Activated naive CD4-positive, alpha-beta T cell treated with anti-CD3 and anti-CD28 coated beads, Interleukin-2, amount 10 ng/mL, durations not matched to agents 7 days and 5 days (primary cell): ENCODE results near the gene PSPH.
"Not testable (repeated sequence)": the region's sequence is repeated elsewhere in the genome, so short reads cannot be mapped to it uniquely, and the experiment has no call there.

Experiments used
- CTCF ChIA-PET: fragments of 350-600 bp; sonication (Branson Sonifier 250); formaldehyde crosslinking; loops from one replicate; lab custom pipeline; 2021; ENCODE audit warnings: antibody characterized with exemption; lab: Charles Lee
- DNase-seq: peaks from one replicate; pipeline ENCODE4 v3.0.0-alpha.2; 2020
- H3K27ac Mint-ChIP-seq: one replicate; pipeline ENCODE4 v1.8.0; 2021; ENCODE audit warnings: mild to moderate bottlenecking, moderate library complexity, mixed read lengths
- H3K27me3 Mint-ChIP-seq: one replicate; pipeline ENCODE4 v1.8.0; 2021; ENCODE audit warnings: mild to moderate bottlenecking, mixed read lengths
- H3K36me3 Mint-ChIP-seq: one replicate; pipeline ENCODE4 v1.8.0; 2021; ENCODE audit warnings: mixed read lengths
- H3K4me1 Mint-ChIP-seq: one replicate; pipeline ENCODE4 v1.8.0; 2021; ENCODE audit warnings: mixed read lengths
- H3K4me3 Mint-ChIP-seq: one replicate; pipeline ENCODE4 v1.8.0; 2021; ENCODE audit warnings: mild to moderate bottlenecking, moderate library complexity, mixed read lengths
- H3K9me3 Mint-ChIP-seq: one replicate; pipeline ENCODE4 v1.8.0; 2021; ENCODE audit warnings: mixed read lengths

Gene PSPH

DNA sequence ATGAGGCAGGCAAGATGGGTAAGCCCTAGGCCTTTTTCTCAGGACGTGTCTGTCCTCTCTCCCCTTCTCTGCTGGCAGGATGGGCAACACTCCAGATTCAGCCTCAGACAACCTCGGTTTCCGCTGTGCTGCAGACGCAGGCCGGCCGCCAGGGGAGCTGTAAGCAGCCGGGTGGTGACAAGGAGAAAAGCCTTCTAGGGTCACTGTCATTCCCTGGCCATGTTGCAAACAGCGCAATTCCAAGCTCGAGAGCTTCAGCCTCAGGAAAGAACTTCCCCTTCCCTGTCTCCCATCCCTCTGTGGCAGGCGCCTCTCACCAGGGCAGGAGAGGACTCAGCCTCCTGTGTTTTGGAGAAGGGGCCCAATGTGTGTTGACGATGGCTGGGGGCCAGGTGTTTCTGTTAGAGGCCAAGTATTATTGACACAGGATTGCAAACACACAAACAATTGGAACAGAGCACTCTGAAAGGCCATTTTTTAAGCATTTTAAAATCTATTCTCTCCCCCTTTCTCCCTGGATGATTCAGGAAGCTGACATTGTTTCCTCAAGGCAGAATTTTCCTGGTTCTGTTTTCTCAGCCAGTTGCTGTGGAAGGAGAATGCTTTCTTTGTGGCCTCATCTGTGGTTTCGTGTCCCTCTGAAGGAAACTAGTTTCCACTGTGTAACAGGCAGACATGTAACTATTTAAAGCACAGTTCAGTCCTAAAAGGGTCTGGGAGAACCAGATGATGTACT is 28.4 kb upstream of the PSPH start:
- no peak overlapping the region for H3K4me3 Mint-ChIP-seq
- no peak overlapping the region for H3K27ac Mint-ChIP-seq
- H3K4me1 Mint-ChIP-seq: no peaks in the 10 kb centered on the region
- DNase-seq: no peak
- CTCF ChIA-PET: interaction anchor here (0.9 kb wide), 1 partner anchor 438 kb away, joined by 3 read pairs; no protein-coding TSS in a partner anchor
- H3K36me3 Mint-ChIP-seq: peaks cover 36% of the 10 kb centered on the region
- no peaks in the 10 kb centered on the region for H3K27me3 Mint-ChIP-seq
- no peaks in the 10 kb centered on the region for H3K9me3 Mint-ChIP-seq

DNA sequence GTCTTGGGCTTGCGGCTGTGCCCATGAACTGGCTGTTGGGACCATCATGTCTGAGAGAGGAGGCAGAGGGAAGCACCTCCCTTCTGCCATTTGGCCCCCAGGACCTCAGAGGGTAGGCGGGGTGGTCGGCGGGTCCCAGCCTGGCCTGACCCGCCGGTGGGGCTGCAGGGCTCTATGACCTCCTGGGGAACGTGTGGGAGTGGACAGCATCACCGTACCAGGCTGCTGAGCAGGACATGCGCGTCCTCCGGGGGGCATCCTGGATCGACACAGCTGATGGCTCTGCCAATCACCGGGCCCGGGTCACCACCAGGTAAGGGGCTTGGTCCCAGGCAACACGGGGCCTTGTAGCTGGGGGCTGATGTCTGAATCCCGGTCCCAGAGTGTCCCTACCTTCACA is 27.0 kb upstream of the PSPH start:
- Mint-ChIP-seq H3K9me3 (no peaks in the 10 kb centered on the region), H3K27ac (no peak overlapping the region), H3K36me3 (peaks cover 38% of the 10 kb centered on the region), H3K4me1 (peaks cover 5% of the 10 kb centered on the region), H3K27me3 (no peaks in the 10 kb centered on the region), H3K4me3 (no peak overlapping the region)
- no peak for DNase-seq
- CTCF ChIA-PET: interaction anchor here (1.5 kb wide), 1 partner anchor 14 kb away, joined by 3 read pairs; the partner anchor contains the start of gene SUMF2

DNA sequence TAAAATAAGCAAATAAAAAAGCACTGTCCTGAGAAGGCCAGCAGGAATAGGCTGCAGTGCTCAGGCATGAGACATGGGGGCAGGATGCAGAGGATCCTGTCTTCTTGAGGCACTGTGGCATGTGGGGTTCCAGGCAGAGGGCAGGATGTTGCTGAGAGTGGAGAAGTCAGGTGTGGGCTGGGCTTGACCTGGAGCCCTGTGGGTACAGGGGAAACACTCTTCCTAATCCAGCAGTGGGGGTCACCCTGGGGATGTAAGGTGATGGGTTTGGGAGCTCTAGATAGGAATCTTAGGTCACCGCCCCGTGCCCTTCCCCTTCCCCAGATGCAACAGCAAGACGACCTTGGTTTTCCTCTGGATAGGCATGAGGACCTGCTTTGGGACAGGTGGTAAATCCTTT is 26.4 kb upstream of the PSPH start:
- Mint-ChIP-seq H3K9me3 (no peaks in the 10 kb centered on the region), H3K27ac (no peak overlapping the region), H3K4me3 (no peak overlapping the region), H3K4me1 (peaks cover 5% of the 10 kb centered on the region), H3K36me3 (peaks cover 42% of the 10 kb centered on the region), H3K27me3 (no peaks in the 10 kb centered on the region)
- CTCF ChIA-PET: interaction anchor here (1.5 kb wide), 1 partner anchor 13 kb away, joined by 3 read pairs; the partner anchor contains the start of gene SUMF2
- DNase-seq: no peak

DNA sequence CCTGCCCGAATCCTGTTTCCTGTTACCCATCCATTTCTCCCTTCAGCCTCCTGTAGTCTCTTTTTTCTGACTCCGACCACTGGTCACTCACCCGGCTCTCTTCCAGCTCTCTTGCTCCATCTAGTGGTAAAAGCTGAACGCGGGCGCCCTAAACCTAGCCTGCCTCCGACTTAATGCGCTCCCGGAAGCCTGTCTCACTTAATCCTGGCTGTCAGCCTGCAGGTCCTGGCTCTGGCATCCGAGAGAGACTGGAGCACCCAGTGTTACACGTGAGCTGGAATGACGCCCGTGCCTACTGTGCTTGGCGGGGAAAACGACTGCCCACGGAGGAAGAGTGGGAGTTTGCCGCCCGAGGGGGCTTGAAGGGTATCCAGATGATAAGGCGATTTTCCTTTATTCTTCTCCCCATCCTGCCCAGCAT is 23.1 kb upstream of the PSPH start:
- H3K27ac Mint-ChIP-seq: peak overlapping the region; percentile 33
- peaks cover 5% of the 10 kb centered on the region for H3K4me1 Mint-ChIP-seq
- peaks cover 33% of the 10 kb centered on the region for H3K36me3 Mint-ChIP-seq
- peak; percentile 71 for DNase-seq
- CTCF ChIA-PET: interaction anchor here (0.7 to 3.8 kb wide), 17 partner anchors 9 to 550 kb away, joined by 3 to 41 read pairs (median 3); partner anchors contain the start of gene SUMF2
- H3K4me3 Mint-ChIP-seq: no peak overlapping the region
- H3K27me3 Mint-ChIP-seq: no peaks in the 10 kb centered on the region
- H3K9me3 Mint-ChIP-seq: no peaks in the 10 kb centered on the region

DNA sequence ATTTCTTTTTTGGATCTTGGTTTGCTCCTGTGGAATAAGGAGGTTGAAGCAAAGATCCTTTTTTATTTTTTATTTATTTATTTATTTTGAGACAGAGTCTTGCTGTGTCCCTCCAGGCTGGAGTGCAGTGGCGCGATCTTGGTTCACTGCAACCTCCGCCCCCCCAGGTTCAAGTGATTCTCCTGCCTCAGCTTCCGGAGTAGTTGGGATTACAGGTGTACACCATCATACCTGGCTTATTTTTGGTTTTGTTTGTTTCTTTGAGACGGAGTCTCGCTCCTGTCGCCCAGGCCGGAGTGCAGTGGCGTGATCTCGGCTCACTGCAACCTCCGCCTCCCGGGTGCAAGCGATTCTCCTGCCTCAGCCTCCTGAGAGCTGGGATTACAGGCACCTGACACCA is 15.1 kb upstream of the PSPH start:
- CTCF ChIA-PET: interaction anchor here (1.0 to 2.5 kb wide), 2 partner anchors 8 to 32 kb away, joined by 4 to 14 read pairs; no protein-coding TSS in a partner anchor
- H3K4me3 Mint-ChIP-seq, H3K27me3 Mint-ChIP-seq, DNase-seq, H3K9me3 Mint-ChIP-seq, H3K27ac Mint-ChIP-seq: not testable (repeated sequence)
- Mint-ChIP-seq H3K4me1 (peaks cover 33% of the 10 kb centered on the region), H3K36me3 (peaks cover 41% of the 10 kb centered on the region)

DNA sequence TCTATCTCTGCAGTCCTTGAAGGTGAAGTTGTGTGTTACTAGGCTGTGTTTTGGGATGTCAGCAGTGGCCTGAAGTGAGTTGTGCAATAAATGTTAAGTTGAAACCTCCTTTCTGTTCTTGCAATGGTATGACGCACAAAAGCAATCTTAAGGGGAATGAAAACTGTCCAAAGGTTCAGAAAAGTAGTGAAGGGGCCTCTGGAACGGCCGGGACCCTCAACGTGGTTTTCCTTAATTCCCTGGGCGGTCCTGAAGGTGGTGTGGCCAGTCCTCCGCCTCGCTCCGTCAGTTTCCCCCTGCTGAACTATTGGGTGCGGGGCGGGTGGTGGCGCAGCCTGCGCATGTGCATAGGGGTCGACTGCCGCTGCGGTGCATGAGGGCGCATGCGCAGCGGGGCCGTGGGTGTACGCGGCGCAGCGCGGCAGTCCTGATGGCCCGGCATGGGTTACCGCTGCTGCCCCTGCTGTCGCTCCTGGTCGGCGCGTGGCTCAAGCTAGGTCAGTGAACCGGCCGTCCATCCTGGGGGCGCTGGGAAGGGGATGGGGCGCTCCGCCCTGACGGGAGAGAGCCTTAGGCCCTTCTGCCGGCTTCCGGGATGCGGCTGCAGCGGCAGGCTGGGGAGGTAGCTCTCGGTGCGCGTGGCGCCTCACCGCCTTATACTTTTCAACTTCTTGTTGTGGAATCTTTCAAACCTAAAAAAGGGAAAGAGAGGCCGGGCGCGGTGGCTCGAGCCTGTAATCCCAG is 12.8 kb upstream of the PSPH start, which contains the start of gene SUMF2:
Gene SUMF2, plus strand, starts transcription at position 405 of the 744 bp plus-strand sequence. Its CDS starts 26 bp downstream, at position 431.
- Mint-ChIP-seq H3K9me3 (no peaks in the 10 kb centered on the region), H3K27me3 (no peaks in the 10 kb centered on the region), H3K27ac (peak within 1 kb of the TSS; percentile 97), H3K4me3 (peak within 1 kb of the TSS; percentile 90), H3K4me1 (peaks cover 39% of the 10 kb centered on the region), H3K36me3 (peaks cover 47% of the 10 kb centered on the region)
- peak; percentile 91 for DNase-seq
- CTCF ChIA-PET: interaction anchor here (1.0 to 2.5 kb wide), 6 partner anchors 10 to 423 kb away, joined by 3 to 14 read pairs (median 5); partner anchors contain the start of genes CCT6A and PSPH

DNA sequence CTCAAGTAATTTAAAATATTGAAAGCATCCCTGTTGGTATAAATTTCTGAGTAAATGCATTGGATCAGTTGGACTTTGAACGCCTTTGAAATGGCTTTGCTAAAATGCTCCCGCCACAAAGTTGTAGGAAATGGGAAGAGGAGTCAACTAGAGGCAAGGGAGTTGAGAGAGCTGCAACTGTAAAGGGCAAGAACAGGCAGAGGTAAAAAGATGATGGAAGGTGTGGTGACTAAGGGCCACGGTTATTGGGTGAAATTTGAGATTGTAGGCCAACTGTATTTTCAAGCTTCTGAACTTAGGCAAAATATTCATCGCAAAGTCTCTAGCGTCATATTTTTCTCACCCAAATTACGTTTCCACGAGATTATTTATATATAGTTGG is 12.2 kb upstream of the PSPH start:
- peaks cover 39% of the 10 kb centered on the region for H3K4me1 Mint-ChIP-seq
- peak overlapping the region; percentile 97 for H3K27ac Mint-ChIP-seq
- peak overlapping the region; percentile 90 for H3K4me3 Mint-ChIP-seq
- H3K36me3 Mint-ChIP-seq: peaks cover 47% of the 10 kb centered on the region
- H3K27me3 Mint-ChIP-seq: no peaks in the 10 kb centered on the region
- DNase-seq: no peak
- no peaks in the 10 kb centered on the region for H3K9me3 Mint-ChIP-seq
- CTCF ChIA-PET: interaction anchor here (1.0 to 2.5 kb wide), 2 partner anchors 10 to 11 kb away, joined by 3 to 14 read pairs; no protein-coding TSS in a partner anchor

DNA sequence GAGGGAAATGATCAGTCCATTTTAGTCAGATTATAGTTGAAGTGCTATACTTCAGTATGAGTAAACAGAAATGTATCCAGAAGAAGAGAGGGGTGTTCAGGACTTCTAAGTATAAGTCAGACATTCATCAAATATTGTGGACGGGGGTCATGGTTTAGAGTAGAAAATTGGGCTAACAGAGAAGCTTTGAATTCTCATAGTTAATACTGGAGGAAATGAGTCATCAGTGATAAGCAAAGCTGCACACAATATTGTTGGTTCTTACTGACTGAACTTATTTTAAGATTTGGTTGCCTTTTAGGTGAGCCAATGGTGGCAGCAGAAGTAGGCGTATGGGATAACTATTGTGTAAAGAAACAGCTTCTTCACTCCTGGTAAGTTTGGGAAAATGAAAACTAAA is 11.1 kb upstream of the PSPH start:
- Mint-ChIP-seq H3K4me1 (peaks cover 42% of the 10 kb centered on the region), H3K4me3 (no peak overlapping the region), H3K9me3 (no peaks in the 10 kb centered on the region), H3K36me3 (peaks cover 53% of the 10 kb centered on the region), H3K27ac (peak overlapping the region; percentile 68), H3K27me3 (no peaks in the 10 kb centered on the region)
- DNase-seq: no peak
- CTCF ChIA-PET: interaction anchor here (0.9 kb wide), 1 partner anchor 8 kb away, joined by 3 read pairs; no protein-coding TSS in a partner anchor

DNA sequence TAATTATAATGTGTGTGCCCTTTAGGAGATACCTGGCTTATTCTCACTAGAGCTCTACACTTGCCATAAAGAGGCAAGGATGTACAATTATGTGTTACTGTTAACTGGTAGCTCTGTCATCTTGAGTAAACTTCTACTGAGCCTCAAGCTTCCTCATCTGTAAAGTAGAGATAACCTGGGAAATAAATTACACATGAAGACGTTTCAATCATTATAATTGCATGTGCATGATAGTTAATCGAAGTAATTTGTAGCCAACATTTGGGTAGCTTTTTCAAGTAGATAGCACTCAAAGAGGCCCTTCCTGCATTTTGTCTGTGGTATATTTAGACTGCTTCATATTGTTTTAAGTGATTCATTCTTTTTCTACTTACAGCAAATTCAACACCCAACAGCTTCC is 2.7 kb upstream of the PSPH start:
- CTCF ChIA-PET: interaction anchor here (0.8 to 1.3 kb wide), 2 partner anchors 9 to 10 kb away, joined by 3 read pairs; partner anchors contain the start of gene SUMF2
- DNase-seq: no peak
- no peak overlapping the region for H3K27ac Mint-ChIP-seq
- H3K27me3 Mint-ChIP-seq: no peaks in the 10 kb centered on the region
- H3K9me3 Mint-ChIP-seq: no peaks in the 10 kb centered on the region
- H3K36me3 Mint-ChIP-seq: peaks cover 47% of the 10 kb centered on the region
- peak overlapping the region; percentile 43 for H3K4me3 Mint-ChIP-seq
- H3K4me1 Mint-ChIP-seq: peaks cover 52% of the 10 kb centered on the region

DNA sequence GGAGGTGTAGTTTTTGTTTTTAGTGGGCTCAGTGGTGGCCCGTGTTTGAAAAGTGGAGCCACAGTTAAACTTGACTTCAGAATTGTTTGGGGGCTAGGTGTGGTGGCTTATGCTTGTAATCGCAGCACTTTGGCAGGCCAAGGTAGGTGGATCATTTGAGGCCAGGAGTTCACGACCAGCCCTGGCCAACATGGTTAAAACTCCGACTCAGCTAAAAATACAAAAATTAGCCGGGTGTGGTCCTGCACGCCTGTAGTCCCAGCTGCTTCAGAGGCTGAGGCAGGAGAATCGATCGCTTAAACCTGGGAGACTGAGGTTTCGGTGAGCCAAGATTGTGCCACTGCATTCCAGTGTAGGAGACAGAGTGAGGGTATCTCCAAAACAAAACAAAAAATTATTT is 2.1 kb upstream of the PSPH start:
- DNase-seq: no peak
- Mint-ChIP-seq H3K4me1 (peaks cover 56% of the 10 kb centered on the region), H3K9me3 (no peaks in the 10 kb centered on the region), H3K27ac (no peak overlapping the region), H3K36me3 (peaks cover 43% of the 10 kb centered on the region), H3K4me3 (peak overlapping the region; percentile 71), H3K27me3 (no peaks in the 10 kb centered on the region)
- CTCF ChIA-PET: interaction anchor here (1.3 kb wide), 1 partner anchor 11 kb away, joined by 3 read pairs; the partner anchor contains the start of gene SUMF2

DNA sequence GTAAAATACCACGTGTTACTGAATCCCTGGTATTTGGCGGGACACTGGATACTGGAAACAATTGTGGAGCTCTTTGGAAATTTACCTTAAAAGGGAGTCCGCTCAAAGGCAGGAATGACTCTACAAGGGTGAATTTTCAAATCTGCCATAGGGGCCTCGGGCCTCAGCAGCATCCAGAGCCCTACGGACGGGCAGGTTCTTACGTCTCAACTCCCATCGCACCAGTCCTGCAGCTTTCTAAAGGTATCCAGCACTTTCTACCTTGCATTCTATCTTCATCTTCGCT is 248 bp downstream of the PSPH start:
- H3K27ac Mint-ChIP-seq: peak overlapping the region; percentile 90
- peaks cover 28% of the 10 kb centered on the region for H3K36me3 Mint-ChIP-seq
- H3K27me3 Mint-ChIP-seq: no peaks in the 10 kb centered on the region
- DNase-seq: no peak
- peak overlapping the region; percentile 95 for H3K4me3 Mint-ChIP-seq
- H3K4me1 Mint-ChIP-seq: peaks cover 52% of the 10 kb centered on the region
- CTCF ChIA-PET: interaction anchor here (1.1 to 1.3 kb wide), 4 partner anchors 14 to 96 kb away, joined by 3 to 7 read pairs (median 4); no protein-coding TSS in a partner anchor
- H3K9me3 Mint-ChIP-seq: no peaks in the 10 kb centered on the region

DNA sequence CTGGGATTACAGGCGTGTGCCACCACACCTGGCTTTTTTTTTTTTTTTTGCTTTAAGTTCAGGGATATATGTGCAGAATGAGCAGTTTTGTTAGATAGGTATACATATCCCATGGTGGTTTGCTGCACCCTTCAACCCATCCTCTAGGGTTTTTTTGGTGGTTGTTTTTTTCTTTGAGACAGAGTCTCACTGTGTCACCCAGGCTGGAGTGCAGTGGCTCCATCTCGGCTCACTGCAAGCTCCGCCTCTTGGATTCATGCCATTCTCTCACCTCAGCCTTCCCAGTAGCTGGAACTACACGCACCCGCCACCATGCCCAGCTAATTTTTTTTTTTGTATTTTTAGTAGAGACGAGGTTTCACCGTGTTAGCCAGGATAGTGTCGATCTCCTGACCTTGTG is 2.5 kb downstream of the PSPH start:
- not testable (repeated sequence) for H3K4me3 Mint-ChIP-seq, DNase-seq, H3K27ac Mint-ChIP-seq, H3K27me3 Mint-ChIP-seq, H3K9me3 Mint-ChIP-seq
- H3K4me1 Mint-ChIP-seq: peaks cover 35% of the 10 kb centered on the region
- CTCF ChIA-PET: interaction anchor here (0.7 kb wide), 1 partner anchor 45 kb away, joined by 3 read pairs; no protein-coding TSS in a partner anchor
- peaks cover 11% of the 10 kb centered on the region for H3K36me3 Mint-ChIP-seq

DNA sequence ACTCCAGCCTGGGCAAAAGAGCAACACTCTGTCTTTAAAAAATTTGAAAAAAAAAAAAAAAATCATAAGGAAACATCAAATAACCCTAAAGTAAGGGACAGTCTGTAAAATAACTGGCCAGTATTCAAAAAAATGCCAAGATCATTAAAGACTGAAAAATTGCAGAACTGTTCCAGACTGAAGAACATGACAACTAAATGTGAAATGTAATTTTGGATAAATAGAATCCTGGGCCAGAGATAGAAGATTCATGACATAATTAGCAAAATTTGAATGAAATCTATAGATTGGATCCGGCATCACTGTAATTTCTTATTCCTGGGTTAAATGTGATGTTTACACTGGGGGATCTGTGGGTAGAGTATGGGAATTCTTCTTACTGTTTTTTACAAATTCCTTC is 3.0 kb downstream of the PSPH start:
- no peak for DNase-seq
- H3K36me3 Mint-ChIP-seq: peaks cover 7% of the 10 kb centered on the region
- peaks cover 30% of the 10 kb centered on the region for H3K4me1 Mint-ChIP-seq
- no peaks in the 10 kb centered on the region for H3K27me3 Mint-ChIP-seq
- no peak overlapping the region for H3K27ac Mint-ChIP-seq
- CTCF ChIA-PET: interaction anchor here (0.7 kb wide), 1 partner anchor 45 kb away, joined by 3 read pairs; no protein-coding TSS in a partner anchor
- no peaks in the 10 kb centered on the region for H3K9me3 Mint-ChIP-seq
- no peak overlapping the region for H3K4me3 Mint-ChIP-seq
